Hematopoietic multipotent progenitor cell treated with erythropoietin and hydrocortisone succinate and interleukin-3 and kit ligand, for 4 days (in vitro differentiated cells): ENCODE measurements around the gene CYS1.
"Not testable (repeated sequence)": the region's sequence is repeated elsewhere in the genome, so short reads cannot be mapped to it uniquely, and the experiment has no call there.

ENCODE experiments used
- DNase-seq: peaks from one replicate; pipeline ENCODE4 v3.0.0-alpha.2; 2015

Gene CYS1

GRCh38 chr2:10045561-10046355, 34.5 kb downstream of the CYS1 start:
- DNase-seq = no peak

- DNase-seq = peak; percentile 94
Observed at GRCh38 chr2:10043906-10044601, 36.2 kb downstream of the CYS1 start.

- peak; percentile 93 for DNase-seq
Observed at GRCh38 chr2:10043256-10043905, 36.8 kb downstream of the CYS1 start, which contains the start of gene KLF11. Gene KLF11 (plus strand): TSS chr2:10043550. CDS start chr2:10043717, 167 bp downstream.

DNA sequence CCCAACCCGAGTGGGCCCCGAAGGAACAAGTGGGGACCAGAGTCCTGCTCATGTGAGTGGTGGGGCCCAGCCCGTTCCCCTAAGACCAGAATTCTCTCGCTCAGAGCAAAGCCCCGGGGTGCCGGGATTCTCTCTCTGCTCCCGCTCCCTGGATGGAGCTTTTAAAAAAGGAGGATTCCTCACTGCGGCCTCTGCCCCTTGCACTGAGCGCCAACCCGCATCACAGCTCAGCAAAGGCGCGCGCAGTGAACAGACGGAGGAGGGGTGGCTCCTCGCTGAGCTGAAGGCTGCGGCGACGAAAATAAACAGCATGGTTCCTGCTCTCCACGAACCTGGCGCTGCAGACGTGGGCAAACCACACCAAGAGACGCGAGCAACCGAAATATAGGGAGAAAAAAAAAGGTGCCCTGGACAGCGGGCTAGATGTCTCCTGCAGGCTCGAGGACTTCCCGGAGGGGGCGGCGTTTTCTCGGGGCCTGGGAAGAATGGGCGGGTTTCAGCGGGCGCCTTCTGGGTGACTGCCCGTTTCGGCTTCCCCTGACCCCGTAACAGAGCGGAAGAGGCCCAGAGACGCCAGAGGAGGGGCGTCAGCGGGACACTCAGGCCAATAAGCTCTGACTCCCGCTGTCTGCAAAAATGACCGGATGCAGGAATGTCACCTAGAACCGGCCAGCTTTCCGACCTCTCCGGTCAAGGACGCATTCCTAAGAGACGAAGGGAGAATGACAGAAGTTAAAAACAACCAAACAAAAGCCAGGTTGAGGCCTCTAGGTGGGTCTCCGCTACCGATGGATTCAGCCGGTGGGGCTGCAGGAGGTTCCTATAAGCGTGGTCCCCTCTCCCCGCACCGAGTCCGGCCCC, 37.7 kb downstream of the CYS1 start:
- peak; percentile 50 for DNase-seq

- no peak for DNase-seq
Observed at GRCh38 chr2:10041711-10042110, 38.5 kb downstream of the CYS1 start.

GRCh38 chr2:10039658-10040410, 40.4 kb downstream of the CYS1 start:
- DNase-seq = no peak

- no peak for DNase-seq
Observed at GRCh38 chr2:10038716-10039115, 41.5 kb downstream of the CYS1 start.

DNA sequence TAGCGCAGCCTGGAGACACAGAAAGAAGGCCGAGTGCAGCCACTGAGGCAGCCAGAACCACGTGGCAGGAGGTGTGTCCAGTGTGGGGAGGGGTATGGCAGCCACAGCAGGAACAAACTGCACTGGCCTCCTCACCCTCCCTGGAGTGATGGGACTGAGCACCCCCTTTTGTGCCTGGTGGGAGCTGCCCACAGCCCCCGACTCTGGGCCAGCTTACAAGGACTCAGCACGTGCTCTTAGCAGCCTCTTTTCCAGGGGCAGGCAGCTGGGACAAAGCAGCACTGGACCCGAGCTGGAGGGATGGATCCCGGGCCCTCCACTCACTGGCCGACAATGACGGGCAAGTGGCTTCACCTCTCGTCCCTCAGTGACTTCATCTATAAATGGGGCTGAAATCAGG, 42.1 kb downstream of the CYS1 start:
- no peak for DNase-seq

DNA sequence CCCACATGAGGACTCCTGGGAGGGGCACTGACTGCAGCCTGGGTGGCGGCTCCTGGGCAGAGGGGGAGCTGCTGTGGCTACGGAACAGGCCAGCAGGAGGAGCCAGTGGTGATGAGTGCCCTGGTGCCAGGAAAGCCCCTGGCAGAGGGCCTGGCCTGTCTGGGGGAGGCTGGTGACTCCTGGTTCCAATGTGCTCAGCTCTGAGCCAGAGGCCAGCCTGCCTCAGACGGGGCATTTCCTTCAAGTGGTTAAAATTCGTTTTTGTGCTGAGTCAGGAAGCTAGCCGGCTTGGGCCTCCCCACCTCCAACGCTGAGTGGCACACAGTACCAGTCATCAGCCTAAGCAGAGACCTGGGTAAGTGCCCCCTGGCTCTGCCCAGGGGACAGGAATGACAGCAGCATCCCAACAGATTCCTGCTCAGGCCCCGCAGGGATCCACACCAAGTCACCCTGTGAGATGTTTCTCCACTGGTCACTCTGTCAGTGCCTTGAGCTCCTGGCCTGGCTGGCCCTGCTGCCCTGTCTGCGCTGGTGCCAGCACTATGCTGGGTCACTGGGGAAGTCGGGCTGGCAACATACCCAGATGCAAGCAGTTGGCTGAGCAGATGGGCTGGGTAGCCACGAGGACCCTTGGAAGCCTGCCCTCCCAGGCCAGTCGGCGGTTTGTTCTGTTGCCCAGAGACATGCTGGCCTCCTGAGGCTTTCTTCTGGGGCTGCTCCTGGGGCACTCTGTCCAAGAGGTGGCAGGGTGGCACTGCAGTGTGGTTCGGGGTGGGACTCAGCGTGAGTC, 43.9 kb downstream of the CYS1 start:
- peak; percentile 82 for DNase-seq

GRCh38 chr2:10035633-10036032, 44.6 kb downstream of the CYS1 start:
- no peak for DNase-seq

DNA sequence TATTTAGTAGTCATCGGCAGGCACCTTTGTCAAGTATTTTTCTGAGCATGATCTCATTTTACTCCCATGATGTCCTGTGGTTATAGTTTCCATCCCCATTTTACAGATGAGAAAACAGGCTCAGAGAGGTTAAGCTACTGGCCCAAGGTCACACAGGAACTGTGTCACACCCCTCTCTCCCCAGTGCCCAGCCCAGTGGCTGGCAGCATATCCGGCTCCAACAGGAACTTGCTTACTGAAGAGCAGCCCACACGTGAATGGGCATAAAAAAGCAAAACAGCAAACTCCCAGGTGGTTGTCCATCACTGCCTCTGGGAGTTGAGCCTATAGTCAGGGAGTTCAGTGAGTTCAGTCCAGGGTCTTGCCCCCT, 45.2 kb downstream of the CYS1 start:
- DNase-seq = no peak

GRCh38 chr2:10034333-10035052, 45.7 kb downstream of the CYS1 start:
- DNase-seq = peak; percentile 33

DNA sequence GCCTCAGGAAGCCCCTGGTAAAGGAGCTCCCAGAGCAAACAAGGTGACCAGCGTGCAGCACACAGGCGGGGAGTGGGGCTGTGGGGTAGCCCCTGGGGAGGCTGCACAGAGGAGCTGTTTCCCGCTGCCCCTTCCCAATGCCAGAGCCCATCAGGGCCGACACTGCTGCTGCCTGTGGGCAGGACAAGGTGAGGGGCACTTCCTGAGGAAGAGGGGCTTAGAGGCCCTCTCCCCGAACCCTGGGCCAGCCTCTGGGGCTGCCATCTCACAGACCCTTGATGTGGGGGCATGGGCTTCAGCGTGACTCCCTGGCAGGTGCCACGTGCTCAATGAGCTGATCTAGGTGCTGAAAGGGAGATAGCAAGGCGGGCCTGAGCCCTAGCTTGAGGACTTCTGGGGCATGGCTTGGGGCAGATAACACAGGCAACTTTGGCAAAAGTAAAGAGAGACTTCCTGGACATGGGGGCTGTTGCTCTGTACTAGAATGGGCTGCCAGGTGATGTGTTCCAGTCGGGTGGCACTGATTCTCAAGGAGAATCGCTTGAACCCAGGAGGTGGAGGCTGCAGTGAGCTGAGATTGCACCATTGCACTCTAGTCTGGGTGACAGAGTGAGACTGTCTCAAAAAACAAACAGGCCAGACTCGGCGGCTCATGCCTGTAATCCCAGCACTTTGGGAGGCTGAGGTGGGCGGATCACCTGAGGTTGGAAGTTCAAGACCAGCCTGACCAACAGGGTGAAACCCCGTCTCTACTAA, 46.8 kb downstream of the CYS1 start:
- peak; percentile 79 for DNase-seq

GRCh38 chr2:10032746-10033105, 47.5 kb downstream of the CYS1 start:
- no peak for DNase-seq

- DNase-seq = no peak
Observed at GRCh38 chr2:10031886-10032745, 48.1 kb downstream of the CYS1 start.

GRCh38 chr2:10030798-10031197, 49.4 kb downstream of the CYS1 start:
- not testable (repeated sequence) for DNase-seq

DNA sequence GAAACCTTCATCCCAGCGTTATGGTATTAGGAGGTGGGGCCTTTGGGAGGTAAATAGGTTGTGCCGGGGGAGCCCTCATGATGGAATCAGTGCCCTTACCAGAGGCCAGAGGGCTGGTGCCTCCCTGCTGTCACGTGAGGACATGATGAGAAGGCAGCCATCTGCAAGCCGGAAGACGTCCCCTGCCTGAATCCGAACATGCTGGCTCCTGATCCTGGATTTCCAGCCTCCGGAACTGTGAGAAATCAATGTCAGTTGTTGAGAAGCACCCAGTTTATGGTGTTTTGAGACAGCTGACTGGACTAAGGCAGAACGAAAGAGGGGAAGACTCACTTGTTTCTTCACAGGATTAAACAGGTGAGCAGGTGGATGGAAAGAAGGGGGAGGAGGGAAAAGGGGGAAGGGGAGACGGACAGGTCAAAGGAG, 49.9 kb downstream of the CYS1 start:
- peak; percentile 30 for DNase-seq

GRCh38 chr2:10029875-10030223, 50.4 kb downstream of the CYS1 start:
- DNase-seq = no peak
